ENCODE measurements around the gene PHYKPL. TPM values are rescaled to one million over a fixed set of nuclear protein-coding genes. Genes with fewer than 3 reads are reported as not detected.

PHYKPL gene
- total and polyA plus RNA-seq, 2 of the 8 experiments (the other 6 are each of a cell fraction or from before 2014, with no cell fraction given), result 25.1 to 32.1 TPM

DNA sequence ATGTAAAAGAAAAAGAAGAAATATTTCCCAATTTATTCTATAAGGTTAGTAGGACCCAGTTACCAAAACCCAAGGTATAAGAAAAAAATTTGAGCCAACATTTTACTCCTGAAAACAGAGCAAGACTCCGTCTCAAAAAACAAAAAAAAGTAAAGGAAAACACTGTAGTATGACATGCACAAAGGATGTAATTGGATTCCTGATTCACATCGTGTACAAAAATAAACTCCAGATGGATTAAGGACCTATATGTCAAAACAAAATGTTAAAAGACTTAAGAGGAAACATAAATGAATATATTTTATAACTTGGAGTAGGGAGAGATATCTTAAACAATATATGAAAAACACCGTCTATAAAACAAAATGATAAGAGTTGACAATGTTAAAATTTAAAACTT is 13.8 kb downstream of the PHYKPL start:
- H4K8ac ChIP-seq (ENCODE audit: extremely low read depth, insufficient read depth, low read length), result no peak overlapping the region
- H2BK12ac ChIP-seq (ENCODE audit: low read depth, low read length), result no peak overlapping the region
- no peak overlapping the region for H3K4me3 ChIP-seq (ENCODE audit: extremely low read depth in 1 of 4, insufficient read depth in 2 of 4, low read depth in 3 of 4, low read length in 4 of 4)
- POLR2A ChIA-PET (ENCODE audit: partially characterized antibody), result interaction anchor here (1.3 to 31.3 kb wide), 7 partner anchors 8 to 39 kb away, joined by 3 to 985 read pairs (median 55); partner anchors contain the start of genes GMCL2, HNRNPAB and PHYKPL
- 95% methylated on average over 3 of the region's 3 CpGs; no CpG with 5 or more reads in 1 of the 2 experiments for WGBS, 2 experiments (ENCODE audit: extremely low coverage in 1 of 2, insufficient coverage in 1 of 2, insufficient read length in 1 of 2, insufficient replicate concordance in 2 of 2, low coverage in 1 of 2, low lambda C conversion rate in 2 of 2, missing lambda C conversion rate in 1 of 2)
- no peak for DNase-seq (ENCODE audit: low read depth in 1 of 2, low spot score in 2 of 2)
- H3K56ac ChIP-seq (replicated peaks; ENCODE audit: insufficient read length, low read depth, low read length), result no peak overlapping the region
- H3K79me2 ChIP-seq (ENCODE audit: control insufficient read depth in 1 of 2, insufficient read depth in 2 of 2, low read length in 2 of 2), result no peaks in the 10 kb centered on the region
- no peaks in the 10 kb centered on the region; the same call in 1 of the 2 replicates for H3K79me1 ChIP-seq (ENCODE audit: low read depth, low read length)
- CTCF ChIA-PET (ENCODE audit: partially characterized antibody), result no interaction called here
- no peak overlapping the region for H3K23ac ChIP-seq (ENCODE audit: insufficient read length)
- no peaks in the 10 kb centered on the region for H3K23me2 ChIP-seq (ENCODE audit: low read depth, low read length)
- H3K36me3 ChIP-seq (ENCODE audit: control insufficient read depth in 2 of 4, insufficient read depth in 4 of 4, low read length in 3 of 4), result peaks cover 2 to 60% (median 14%) of the 10 kb centered on the region in 4 experiments
- no peak overlapping the region for H3K27ac ChIP-seq (ENCODE audit: low read depth, low read length)
- no peak overlapping the region for H2BK5ac ChIP-seq (ENCODE audit: low read depth, low read length)
- H2BK120ac ChIP-seq (replicated peaks; ENCODE audit: low read depth, low read length), result no peak overlapping the region
- no peak for FAIRE-seq
- H4K20me1 ChIP-seq (replicated peaks in 1 of 2; ENCODE audit: control insufficient read depth in 1 of 2, insufficient read depth in 2 of 2, low read length in 2 of 2), result peaks cover 3 to 19% of the 10 kb centered on the region in 2 experiments
- H3K9me3 ChIP-seq (ENCODE audit: insufficient read depth in 2 of 2, low read depth in 1 of 2, low read length in 1 of 2), result no peaks in the 10 kb centered on the region
- H2AFZ ChIP-seq (ENCODE audit: low read length), result no peak overlapping the region
- no peak overlapping the region for H4K91ac ChIP-seq (replicated peaks; ENCODE audit: insufficient read length, low read length)
- no peak overlapping the region for H2AK5ac ChIP-seq (ENCODE audit: low read depth, low read length)
- peaks cover 0 to 15% (median 5%) of the 10 kb centered on the region in 4 experiments; a peak in 5 of 7 replicates for H3K4me1 ChIP-seq (replicated peaks in 1 of 4; ENCODE audit: control insufficient read depth in 3 of 4, insufficient read depth in 4 of 4, low read length in 3 of 4)
- no peaks in the 10 kb centered on the region for H3K27me3 ChIP-seq (replicated peaks in 1 of 4; ENCODE audit: control insufficient read depth in 3 of 4, extremely low read depth in 1 of 4, insufficient read depth in 3 of 4, low read length in 3 of 4)
- no peak overlapping the region for H2BK20ac ChIP-seq (ENCODE audit: low read length)
- no peak overlapping the region for H3K18ac ChIP-seq (ENCODE audit: extremely low read depth, low read length)
- no peak overlapping the region for H3K9ac ChIP-seq (replicated peaks in 1 of 4; ENCODE audit: extremely low read depth in 1 of 4, low read depth in 3 of 4, low read length in 3 of 4)
- H3K4me2 ChIP-seq (ENCODE audit: insufficient read depth in 1 of 2, low read depth in 2 of 2, low read length in 2 of 2), result no peak overlapping the region
- no peak overlapping the region for H3K4ac ChIP-seq (replicated peaks; ENCODE audit: insufficient read length, low read depth, low read length)
- no peak overlapping the region for H4K5ac ChIP-seq (ENCODE audit: insufficient read length, low read depth, low read length)
- H2BK15ac ChIP-seq (ENCODE audit: low read length), result no peak overlapping the region
- no peak overlapping the region for H3K14ac ChIP-seq (ENCODE audit: insufficient read length)
- TF ChIP-seq CREB1 (IDR thresholded peaks at IDR 0.05) (no peak), SIRT6 (IDR thresholded peaks at IDR 0.05; ENCODE audit: low read length) (no peak), RXRA (IDR thresholded peaks at IDR 0.05; ENCODE audit: insufficient read depth, low read depth, low read length) (no peak), NANOG (IDR thresholded peaks at IDR 0.05; ENCODE audit: insufficient read depth, low read depth, low read length, poor library complexity, severe bottlenecking) (no peak), SAP30 (IDR thresholded peaks at IDR 0.05; ENCODE audit: insufficient read depth, insufficient replicate concordance, low read length) (no peak), USF2 (IDR thresholded peaks at IDR 0.05; ENCODE audit: low read length) (no peak), CHD1 (IDR thresholded peaks at IDR 0.05; ENCODE audit: low read depth, low read length) (no peak), BCL11A (IDR thresholded peaks at IDR 0.05; ENCODE audit: low read depth in 2 of 2, low read length in 2 of 2) (no peak), ASH2L (IDR thresholded peaks at IDR 0.05; ENCODE audit: low read length) (no peak), MAX (IDR thresholded peaks at IDR 0.05) (no peak), EZH2 (IDR thresholded peaks at IDR 0.05; ENCODE audit: low read depth, low read length, severe bottlenecking) (no peak), TCF12 (IDR thresholded peaks at IDR 0.05; ENCODE audit: low read depth, low read length) (no peak), ZNF274 (IDR thresholded peaks at IDR 0.05; ENCODE audit: borderline replicate concordance, extremely low read depth, low read length) (no peak)
